Endothelial cell (in vitro differentiated cells): ENCODE measurements around the gene MED12L. TPM values are rescaled to one million over a fixed set of nuclear protein-coding genes. Genes with fewer than 3 reads are reported as not detected.

ENCODE experiments used
- DNase-seq: peaks from one replicate; pipeline ENCODE4 v3.0.0; 2021; ENCODE audit warnings: low spot score
- H3K27ac Mint-ChIP-seq: one replicate; pipeline ENCODE4 v1.8.0; 2021; ENCODE audit warnings: mixed read lengths, inconsistent platforms; ENCODE audit not compliant: unreplicated experiment
- H3K27me3 Mint-ChIP-seq: one replicate; pipeline ENCODE4 v1.8.0; 2021; ENCODE audit warnings: mild to moderate bottlenecking, moderate library complexity, mixed read lengths, inconsistent platforms; ENCODE audit not compliant: unreplicated experiment
- H3K36me3 Mint-ChIP-seq: one replicate; pipeline ENCODE4 v1.8.0; 2021; ENCODE audit warnings: mild to moderate bottlenecking, low read depth, mixed read lengths, inconsistent platforms; ENCODE audit not compliant: unreplicated experiment
- H3K4me1 Mint-ChIP-seq: one replicate; pipeline ENCODE4 v1.8.0; 2021; ENCODE audit warnings: mild to moderate bottlenecking, mixed read lengths, inconsistent platforms; ENCODE audit not compliant: unreplicated experiment
- H3K4me3 Mint-ChIP-seq: one replicate; pipeline ENCODE4 v1.8.0; 2021; ENCODE audit warnings: mild to moderate bottlenecking, mixed read lengths, inconsistent platforms; ENCODE audit not compliant: unreplicated experiment
- H3K9me3 Mint-ChIP-seq: one replicate; pipeline ENCODE4 v1.8.0; 2021; ENCODE audit warnings: mixed read lengths, inconsistent platforms; ENCODE audit not compliant: unreplicated experiment
- total RNA-seq: library from RNA; stranded (reverse); fragmentation: NEBNext Ultra II Directional; extraction: Animal tissue kit (Norgen Biotek cat#: 25700); gene quantifications from one replicate; pipeline ENCODE4 v1.2.1, GENCODE V29; 2021; ENCODE audit not compliant: unreplicated experiment
- TF ChIP-seq, protein P1 (sequence below): fragments of 200-600 bp; sonication (generic); IDR thresholded peaks from one replicate; pipeline ENCODE4 v1.5.0; 2021; ENCODE audit warnings: antibody characterized with exemption; ENCODE audit not compliant: unreplicated experiment

Gene MED12L
- total RNA-seq, 1 donor from 2014 or later, result 4.4 TPM

GRCh38 chr3:151256749-151257148, 171.3 kb downstream of the MED12L start:
- Mint-ChIP-seq H3K9me3 (no peaks in the 10 kb centered on the region), H3K36me3 (no peaks in the 10 kb centered on the region), H3K27ac (no peak overlapping the region), H3K27me3 (no peaks in the 10 kb centered on the region), H3K4me3 (no peak overlapping the region), H3K4me1 (peaks cover 9% of the 10 kb centered on the region)
- no peak for DNase-seq
- TF ChIP-seq, protein P1, sequence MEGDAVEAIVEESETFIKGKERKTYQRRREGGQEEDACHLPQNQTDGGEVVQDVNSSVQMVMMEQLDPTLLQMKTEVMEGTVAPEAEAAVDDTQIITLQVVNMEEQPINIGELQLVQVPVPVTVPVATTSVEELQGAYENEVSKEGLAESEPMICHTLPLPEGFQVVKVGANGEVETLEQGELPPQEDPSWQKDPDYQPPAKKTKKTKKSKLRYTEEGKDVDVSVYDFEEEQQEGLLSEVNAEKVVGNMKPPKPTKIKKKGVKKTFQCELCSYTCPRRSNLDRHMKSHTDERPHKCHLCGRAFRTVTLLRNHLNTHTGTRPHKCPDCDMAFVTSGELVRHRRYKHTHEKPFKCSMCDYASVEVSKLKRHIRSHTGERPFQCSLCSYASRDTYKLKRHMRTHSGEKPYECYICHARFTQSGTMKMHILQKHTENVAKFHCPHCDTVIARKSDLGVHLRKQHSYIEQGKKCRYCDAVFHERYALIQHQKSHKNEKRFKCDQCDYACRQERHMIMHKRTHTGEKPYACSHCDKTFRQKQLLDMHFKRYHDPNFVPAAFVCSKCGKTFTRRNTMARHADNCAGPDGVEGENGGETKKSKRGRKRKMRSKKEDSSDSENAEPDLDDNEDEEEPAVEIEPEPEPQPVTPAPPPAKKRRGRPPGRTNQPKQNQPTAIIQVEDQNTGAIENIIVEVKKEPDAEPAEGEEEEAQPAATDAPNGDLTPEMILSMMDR, result no peak

DNA sequence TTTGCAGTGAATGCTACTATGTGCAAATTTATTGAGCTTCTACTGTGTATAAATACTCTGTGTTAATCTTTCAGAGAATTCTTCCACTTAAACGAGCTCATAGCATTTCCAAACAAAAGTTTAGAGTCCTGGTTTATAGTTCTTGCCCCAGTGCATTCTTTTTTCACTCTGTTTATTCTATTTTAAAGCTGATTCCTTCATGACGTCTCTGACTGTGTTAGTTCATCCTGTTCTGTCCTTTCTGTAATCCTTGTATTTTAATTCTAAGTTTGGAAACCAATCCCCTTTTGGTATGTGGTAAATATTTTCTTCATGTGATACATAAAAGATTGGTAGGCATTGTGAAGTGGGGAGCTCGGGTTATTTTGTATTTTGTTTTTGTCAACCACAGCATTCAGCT, 174.2 kb downstream of the MED12L start:
- H3K4me3 Mint-ChIP-seq, result no peak overlapping the region
- peaks cover 9% of the 10 kb centered on the region for H3K4me1 Mint-ChIP-seq
- H3K27ac Mint-ChIP-seq, result no peak overlapping the region
- H3K36me3 Mint-ChIP-seq, result no peaks in the 10 kb centered on the region
- no peaks in the 10 kb centered on the region for H3K27me3 Mint-ChIP-seq
- DNase-seq, result no peak
- no peaks in the 10 kb centered on the region for H3K9me3 Mint-ChIP-seq
- TF ChIP-seq, protein P1, result no peak

DNA sequence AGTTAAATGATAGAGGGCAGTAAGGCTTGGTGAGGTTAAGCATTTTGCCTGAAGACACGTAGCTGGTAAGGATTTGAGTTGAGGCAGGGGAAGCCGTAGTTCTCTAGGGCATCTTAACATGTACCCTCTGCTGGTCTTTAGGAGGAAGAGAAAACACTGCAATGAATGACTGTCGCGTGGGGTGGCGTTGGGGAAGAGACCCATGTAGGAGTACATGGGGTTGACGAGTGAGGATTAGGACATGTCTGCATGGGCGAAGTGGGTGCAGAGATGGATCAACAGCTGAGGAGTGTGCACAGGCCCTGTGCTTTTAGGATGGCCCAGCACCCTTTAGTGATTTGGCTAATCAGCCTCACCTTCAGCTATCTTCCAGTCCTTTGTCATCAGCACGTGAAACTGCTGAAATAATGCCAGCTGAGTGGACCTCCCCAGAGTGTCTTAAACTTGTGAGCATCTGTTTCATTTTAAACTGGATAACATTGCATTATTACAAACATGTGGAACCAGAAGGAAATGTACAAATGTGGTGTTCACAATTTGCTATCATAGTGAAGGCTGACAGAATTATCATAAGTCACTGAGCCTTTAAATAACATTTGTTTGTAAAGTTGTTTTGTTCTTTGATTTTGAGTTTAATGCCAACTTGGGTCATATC, 177.5 kb downstream of the MED12L start:
- no peak for DNase-seq
- Mint-ChIP-seq H3K27me3 (peaks cover 2% of the 10 kb centered on the region), H3K4me1 (peaks cover 14% of the 10 kb centered on the region), H3K36me3 (no peaks in the 10 kb centered on the region), H3K9me3 (no peaks in the 10 kb centered on the region), H3K27ac (no peak overlapping the region), H3K4me3 (no peak overlapping the region)
- TF ChIP-seq, protein P1, result no peak

DNA sequence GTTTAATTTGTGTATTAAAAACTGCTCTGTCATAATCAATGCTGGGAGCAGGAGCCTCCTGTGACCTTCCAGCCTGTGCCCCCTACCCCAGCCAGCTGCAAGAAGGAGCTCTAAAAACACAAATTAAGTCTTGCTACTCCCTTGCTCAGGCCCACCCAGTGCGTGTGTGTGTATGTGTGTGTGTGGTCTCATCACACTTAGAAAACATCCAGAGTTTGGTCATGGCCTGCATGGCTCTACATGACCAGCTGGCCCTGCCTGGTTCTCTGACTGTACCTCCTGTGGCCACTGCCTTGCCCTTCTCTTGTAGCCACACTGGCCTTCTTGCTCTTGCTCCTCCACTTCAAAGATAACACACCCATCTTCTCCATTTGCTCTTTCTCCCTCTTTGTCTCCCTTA, 179.1 kb downstream of the MED12L start:
- DNase-seq, result no peak
- Mint-ChIP-seq H3K36me3 (no peaks in the 10 kb centered on the region), H3K27me3 (peaks cover 2% of the 10 kb centered on the region), H3K27ac (no peak overlapping the region), H3K4me3 (no peak overlapping the region), H3K4me1 (peaks cover 11% of the 10 kb centered on the region), H3K9me3 (no peaks in the 10 kb centered on the region)
- TF ChIP-seq, protein P1, result no peak

GRCh38 chr3:151265166-151265565, 179.7 kb downstream of the MED12L start:
- H3K4me1 Mint-ChIP-seq, result peaks cover 9% of the 10 kb centered on the region
- H3K9me3 Mint-ChIP-seq, result no peaks in the 10 kb centered on the region
- H3K4me3 Mint-ChIP-seq, result no peak overlapping the region
- DNase-seq, result no peak
- H3K36me3 Mint-ChIP-seq, result no peaks in the 10 kb centered on the region
- no peak overlapping the region for H3K27ac Mint-ChIP-seq
- TF ChIP-seq, protein P1, result no peak
- H3K27me3 Mint-ChIP-seq, result peaks cover 2% of the 10 kb centered on the region
